ENCODE data around the gene PHF12. TPM values are rescaled to one million over a fixed set of nuclear protein-coding genes. Genes with fewer than 3 reads are reported as not detected.

PHF12 gene
- 50.6 TPM for total RNA-seq

DNA sequence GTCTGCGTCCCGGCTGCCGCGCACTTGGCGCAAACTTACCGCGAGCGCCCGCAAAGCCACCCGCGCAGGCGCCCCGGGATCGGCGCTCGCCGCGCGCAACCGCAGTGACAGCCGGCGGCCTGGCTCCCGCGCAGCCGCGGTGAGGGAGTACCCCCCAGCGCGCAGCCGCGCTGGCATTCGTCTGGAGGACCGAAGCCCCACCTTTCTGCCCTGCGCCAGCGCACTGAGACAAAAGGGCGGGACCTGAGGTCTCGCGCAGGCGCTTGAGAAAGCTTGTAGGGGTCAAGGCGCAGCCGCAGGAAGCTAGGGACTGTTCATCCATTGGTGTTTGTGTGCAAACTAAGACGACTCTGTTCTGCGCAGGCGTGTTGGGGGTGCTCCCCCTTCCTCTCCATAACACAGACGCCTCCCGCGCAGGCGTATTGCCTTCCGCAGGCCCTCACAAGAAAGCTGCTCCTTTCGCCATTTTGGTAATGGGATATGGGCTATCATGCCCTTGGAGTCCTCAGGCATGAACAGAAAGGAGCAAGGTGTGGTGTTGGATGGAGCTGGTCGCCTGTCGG, at the start of gene PHF12:
Gene PHF12 (minus strand): TSS at position 91 of the 563 bp plus-strand sequence. CDS start 558 bp downstream, outside the sequence.

DNA sequence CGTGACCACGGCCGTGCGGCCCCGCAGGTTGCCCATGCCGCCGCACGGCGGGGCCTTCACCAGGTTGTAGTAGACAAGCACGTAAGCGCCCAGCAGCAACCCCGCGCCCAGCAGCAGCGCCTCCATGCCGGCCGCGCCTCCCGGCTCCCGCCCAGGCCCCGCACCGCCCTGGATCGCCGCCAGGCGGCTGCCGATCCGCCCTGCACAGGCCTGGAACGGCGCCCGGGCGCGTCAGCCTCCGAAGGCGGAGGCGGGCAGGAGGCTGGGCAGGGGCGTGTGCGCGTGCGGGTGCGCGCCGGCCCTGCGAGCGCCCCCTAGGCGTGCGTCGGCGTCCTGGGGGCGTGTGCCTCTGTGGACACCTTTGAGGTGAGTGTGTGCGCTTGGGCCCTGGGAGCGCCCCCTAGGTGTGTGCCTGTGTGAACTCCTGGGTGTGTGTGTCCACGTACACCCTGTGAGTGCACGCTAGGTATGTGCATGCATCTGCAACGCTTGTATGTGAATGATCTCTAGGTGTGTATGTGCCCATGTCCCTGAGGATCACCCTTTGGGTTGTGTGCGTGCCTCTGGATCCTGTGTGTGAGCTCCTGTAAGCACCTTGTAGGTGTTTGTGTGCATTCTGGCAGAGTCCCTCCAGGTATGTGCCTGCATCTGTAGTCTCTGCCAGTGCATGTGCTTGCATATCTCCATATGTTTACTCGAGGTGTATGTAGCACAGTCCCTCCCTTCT, 48.3 kb downstream of the PHF12 start, which contains the start of gene DHRS13:
Gene DHRS13 (minus strand): TSS at position 261 of the 727 bp plus-strand sequence. CDS start 135 bp downstream, at position 126.

DNA sequence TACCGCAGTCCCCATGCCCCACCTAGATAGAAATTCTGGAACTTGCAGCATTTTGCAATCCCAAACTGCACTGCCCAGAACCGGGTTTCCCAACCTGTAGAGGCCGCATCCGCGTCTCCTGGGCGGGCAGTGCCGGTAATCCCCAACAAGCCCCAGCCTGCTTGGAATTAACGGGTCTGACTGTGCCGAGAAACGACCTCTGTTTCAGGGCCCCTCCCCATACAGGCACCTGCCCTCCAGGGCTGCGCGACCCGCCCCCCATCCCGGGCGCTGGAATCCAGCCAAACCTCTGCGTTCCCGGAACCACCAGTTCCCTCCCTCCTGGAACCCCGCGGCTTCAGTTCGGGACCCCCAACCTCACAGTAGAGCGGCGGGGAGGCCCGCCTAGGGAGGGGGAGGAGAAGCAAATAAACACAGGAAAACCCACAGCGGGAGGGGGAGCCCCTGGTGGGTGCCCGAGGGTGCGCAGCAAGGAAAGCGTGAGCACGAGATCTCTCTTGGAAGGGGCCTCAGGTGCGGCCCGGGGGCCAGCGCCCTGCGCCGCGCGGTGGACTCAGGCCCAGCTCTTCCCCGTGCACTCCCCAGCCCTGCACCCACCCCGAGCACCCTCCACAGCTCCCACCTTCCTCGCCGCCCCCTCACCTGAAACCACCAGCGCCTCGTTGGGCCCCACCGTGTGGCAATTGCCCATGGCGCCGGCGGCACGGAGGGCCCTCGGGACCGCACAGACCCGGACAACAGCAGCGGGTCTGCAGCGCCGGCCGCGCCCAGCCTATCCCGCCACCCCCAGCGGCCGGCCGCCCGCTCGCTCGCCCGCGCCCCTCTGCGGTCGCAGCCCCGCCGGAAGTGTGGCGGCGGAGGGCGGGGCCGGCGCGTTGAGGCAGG, 54.2 kb downstream of the PHF12 start, which contains the start of gene FLOT2:
Gene FLOT2 (minus strand): TSS at position 850 of the 885 bp plus-strand sequence. CDS start 159 bp downstream, at position 691.

Other genes with a start within 250 kb of the PHF12 start
- 5.4 TPM for gene PROCA1, start 239.6 kb downstream of the PHF12 start, total RNA-seq
- gene RAB34, start 233.7 kb downstream of the PHF12 start, total RNA-seq, result 53.9 TPM
- 234 TPM for gene RPL23A, start 231.5 kb downstream of the PHF12 start, total RNA-seq
- gene TLCD1, start 225.3 kb downstream of the PHF12 start, total RNA-seq, result 1.1 TPM
- 3.1 TPM for gene NEK8, start 222.7 kb downstream of the PHF12 start, total RNA-seq
- 28.9 TPM for gene TRAF4, start 207.5 kb downstream of the PHF12 start, total RNA-seq
- 17.9 TPM for gene FAM222B, start 108.7 kb downstream of the PHF12 start, total RNA-seq
- 32.9 TPM for gene ERAL1, start 96.5 kb downstream of the PHF12 start, total RNA-seq
- gene FLOT2, start 53.8 kb downstream of the PHF12 start, total RNA-seq, result 47.6 TPM
- 23.8 TPM for gene DHRS13, start 48.4 kb downstream of the PHF12 start, total RNA-seq
- gene SEZ6, start 54.5 kb upstream of the PHF12 start, total RNA-seq, result 21.8 TPM
- gene PIPOX, start 91.6 kb upstream of the PHF12 start, total RNA-seq, result 5.3 TPM
- 100 TPM for gene MYO18A, start 228.9 kb upstream of the PHF12 start, total RNA-seq